ENCODE results near the gene ROR2.

GRCh38 chr9:91986248-91986647, 36.2 kb upstream of the ROR2 start:
- no peak for TF ChIP-seq CTCF (IDR thresholded peaks at IDR 0.05)
- no peak for TF ChIP-seq POLR2AphosphoS5 (IDR thresholded peaks at IDR 0.05)
- no peak for TF ChIP-seq POLR2A (IDR thresholded peaks at IDR 0.05)
